Measurements from ENCODE around the gene DNAJC4. TPM values are rescaled to one million over a fixed set of nuclear protein-coding genes. Genes with fewer than 3 reads are reported as not detected.

DNAJC4 gene
- total RNA-seq, 1 donor from 2014 or later: 3.9 TPM

GRCh38 chr11:64204080-64204440 lies 26.3 kb upstream of the DNAJC4 start:
- no peak overlapping the region for H3K9ac ChIP-seq
- H3K27ac ChIP-seq: peak overlapping the region; percentile 78
- peaks cover 13% of the 10 kb centered on the region for H3K4me1 Mint-ChIP-seq
- H3K27ac Mint-ChIP-seq: no peak overlapping the region
- no peak overlapping the region for H3K4me2 ChIP-seq
- H3K79me2 ChIP-seq (ENCODE audit: low read depth): no peaks in the 10 kb centered on the region
- H3K4me1 ChIP-seq: peaks cover 8% of the 10 kb centered on the region
- H4K20me1 ChIP-seq (ENCODE audit: low read depth): peaks cover 52% of the 10 kb centered on the region
- no peak for TF ChIP-seq EZH2 (IDR thresholded peaks at IDR 0.05)
- TF ChIP-seq EZH2phosphoT487 (IDR thresholded peaks at IDR 0.05): no peak
- no peak for TF ChIP-seq CTCF (IDR thresholded peaks at IDR 0.05)
- no peaks in the 10 kb centered on the region for H3K36me3 ChIP-seq
- peaks cover 4% of the 10 kb centered on the region for H3K27me3 Mint-ChIP-seq (ENCODE audit: insufficient read depth, low read depth)
- peaks cover 40% of the 10 kb centered on the region for H3F3A ChIP-seq (ENCODE audit: low read depth)
- DNase-seq (ENCODE audit: low spot score): no peak
- no peak overlapping the region for H3K4me3 ChIP-seq
- no peaks in the 10 kb centered on the region for H3K9me3 Mint-ChIP-seq
- peaks cover 34% of the 10 kb centered on the region for H3K36me3 Mint-ChIP-seq
- H3K27me3 ChIP-seq: no peaks in the 10 kb centered on the region
- H2AFZ ChIP-seq (replicated peaks): no peak overlapping the region
- peak overlapping the region; percentile 46 for H3K4me3 Mint-ChIP-seq
- no peaks in the 10 kb centered on the region for H3K9me3 ChIP-seq (ENCODE audit: low read depth)

GRCh38 chr11:64204464-64204989 lies 25.8 kb upstream of the DNAJC4 start:
- no peaks in the 10 kb centered on the region for H3K27me3 ChIP-seq
- no peaks in the 10 kb centered on the region for H3K9me3 Mint-ChIP-seq
- no peaks in the 10 kb centered on the region for H3K36me3 ChIP-seq
- peaks cover 8% of the 10 kb centered on the region for H3K4me1 ChIP-seq
- H3K4me1 Mint-ChIP-seq: peaks cover 13% of the 10 kb centered on the region
- H3K9ac ChIP-seq: no peak overlapping the region
- H3K36me3 Mint-ChIP-seq: peaks cover 34% of the 10 kb centered on the region
- peaks cover 6% of the 10 kb centered on the region for H3K27me3 Mint-ChIP-seq (ENCODE audit: insufficient read depth, low read depth)
- peaks cover 52% of the 10 kb centered on the region for H4K20me1 ChIP-seq (ENCODE audit: low read depth)
- H3F3A ChIP-seq (ENCODE audit: low read depth): peaks cover 40% of the 10 kb centered on the region
- no peak overlapping the region for H3K4me3 ChIP-seq
- peak overlapping the region; percentile 44 for H3K4me3 Mint-ChIP-seq
- TF ChIP-seq CTCF (IDR thresholded peaks at IDR 0.05): peak; percentile 75
- TF ChIP-seq EZH2 (IDR thresholded peaks at IDR 0.05): no peak
- H3K4me2 ChIP-seq: no peak overlapping the region
- H3K27ac ChIP-seq: no peak overlapping the region
- no peaks in the 10 kb centered on the region for H3K9me3 ChIP-seq (ENCODE audit: low read depth)
- DNase-seq (ENCODE audit: low spot score): peak; percentile 85
- no peaks in the 10 kb centered on the region for H3K79me2 ChIP-seq (ENCODE audit: low read depth)
- H2AFZ ChIP-seq (replicated peaks): no peak overlapping the region
- no peak overlapping the region for H3K27ac Mint-ChIP-seq

GRCh38 chr11:64206457-64207255 lies 23.7 kb upstream of the DNAJC4 start, which contains the start of gene FERMT3:
FERMT3 (plus strand) TSS chr11:64206721; CDS start chr11:64207365, 644 bp downstream.
- Histone ChIP-seq H3K9me3 (ENCODE audit: low read depth) (no peaks in the 10 kb centered on the region), H3K4me1 (peaks cover 8% of the 10 kb centered on the region), H3F3A (ENCODE audit: low read depth) (peaks cover 33% of the 10 kb centered on the region), H3K4me3 (no peak within 1 kb of the TSS), H4K20me1 (ENCODE audit: low read depth) (peaks cover 42% of the 10 kb centered on the region), H3K79me2 (ENCODE audit: low read depth) (no peaks in the 10 kb centered on the region), H3K9ac (no peak within 1 kb of the TSS), H2AFZ (replicated peaks) (no peak within 1 kb of the TSS), H3K4me2 (no peak within 1 kb of the TSS), H3K27me3 (no peaks in the 10 kb centered on the region), H3K27ac (peak within 1 kb of the TSS; percentile 3), H3K36me3 (no peaks in the 10 kb centered on the region)
- Mint-ChIP-seq H3K27ac (no peak within 1 kb of the TSS), H3K4me1 (peaks cover 13% of the 10 kb centered on the region), H3K9me3 (no peaks in the 10 kb centered on the region), H3K27me3 (ENCODE audit: insufficient read depth, low read depth) (peaks cover 8% of the 10 kb centered on the region), H3K4me3 (no peak within 1 kb of the TSS), H3K36me3 (peaks cover 21% of the 10 kb centered on the region)
- DNase-seq (ENCODE audit: low spot score): no peak
- TF ChIP-seq EZH2phosphoT487 (IDR thresholded peaks at IDR 0.05) (no peak), CTCF (IDR thresholded peaks at IDR 0.05) (no peak), EZH2 (IDR thresholded peaks at IDR 0.05) (no peak)
